SH-SY5Y (cell line): ENCODE measurements around the gene RPA4.

ENCODE experiments used
- GATA2 ChIP-seq: IDR thresholded peaks from 2 replicates; pipeline ENCODE4 v1.6.1; 2011; ENCODE audit warnings: mild to moderate bottlenecking, low read depth, low read length
- GATA3 ChIP-seq: IDR thresholded peaks from 2 replicates; pipeline ENCODE4 v1.6.1; 2011; ENCODE audit warnings: low read depth, mild to moderate bottlenecking, low read length, moderate library complexity

- TF ChIP-seq GATA2 = no peak
- no peak for TF ChIP-seq GATA3
These were observed 23.0 kb downstream of the RPA4 start for GRCh38 chrX:96906741-96907140.
